Caco-2 (cell line): Measurements from ENCODE around the gene GRK1. TPM values are rescaled to one million over a fixed set of nuclear protein-coding genes. Genes with fewer than 3 reads are reported as not detected.

Source experiments
- BruUV-seq: library from RNA; stranded (reverse); fragments of 400-500 nt; replicated peaks from 2 replicates; lab custom pipeline; 2021; lab: Mats Ljungman, UMichigan
- CTCF ChIA-PET: fragments of 300-600 bp; sonication (Branson Sonifier 250); formaldehyde crosslinking; loops from one replicate; lab custom pipeline; 2022; ENCODE audit warnings: antibody characterized with exemption; lab: Charles Lee
- POLR2A ChIA-PET: fragments of 300-600 bp; sonication (Branson Sonifier 250); formaldehyde crosslinking; loops from one replicate; lab custom pipeline; 2022; ENCODE audit warnings: antibody characterized with exemption; lab: Charles Lee
- DNase-seq, 2 experiments: peaks; one replicate each; pipeline versions ENCODE4 v3.0.0 to v3.0.0-alpha.2; 2020 to 2022
- H3K27me3 ChIP-seq: replicated peaks from 2 replicates; pipeline ENCODE4 v1.6.0; 2011; ENCODE audit warnings: low read length; ENCODE audit not compliant: control insufficient read depth, insufficient read depth
- H3K36me3 ChIP-seq: 2 replicates; pipeline ENCODE4 v1.5.1; 2011; ENCODE audit warnings: low read length; ENCODE audit not compliant: control insufficient read depth, insufficient read depth
- H3K4me1 ChIP-seq: fragments of 250-450 bp; sonication (Bioruptor Pico); 2 replicates; pipeline ENCODE4 v1.5.1; 2020; ENCODE audit warnings: mild to moderate bottlenecking
- H3K4me3 ChIP-seq: 2 replicates; pipeline ENCODE4 v1.5.1; 2011; ENCODE audit warnings: low read depth, mild to moderate bottlenecking, control low read depth, low read length
- H3K9me3 ChIP-seq: fragments of 250-450 bp; sonication (Bioruptor Pico); 2 replicates; pipeline ENCODE4 v1.5.1; 2020; ENCODE audit warnings: mild to moderate bottlenecking, moderate library complexity
- H3K27ac Mint-ChIP-seq: one replicate; pipeline ENCODE4 v1.8.0; 2022; ENCODE audit warnings: mixed read lengths; ENCODE audit not compliant: unreplicated experiment
- H3K27me3 Mint-ChIP-seq: one replicate; pipeline ENCODE4 v1.8.0; 2022; ENCODE audit warnings: mixed read lengths; ENCODE audit not compliant: insufficient read depth, unreplicated experiment
- H3K36me3 Mint-ChIP-seq: one replicate; pipeline ENCODE4 v1.8.0; 2022; ENCODE audit warnings: mild to moderate bottlenecking, mixed read lengths; ENCODE audit not compliant: insufficient read depth, unreplicated experiment
- H3K4me1 Mint-ChIP-seq: one replicate; pipeline ENCODE4 v1.8.0; 2022; ENCODE audit warnings: low read depth, mixed read lengths; ENCODE audit not compliant: unreplicated experiment
- H3K4me3 Mint-ChIP-seq: one replicate; pipeline ENCODE4 v1.8.0; 2022; ENCODE audit warnings: mild to moderate bottlenecking, moderate library complexity, mixed read lengths; ENCODE audit not compliant: unreplicated experiment
- H3K9me3 Mint-ChIP-seq: one replicate; pipeline ENCODE4 v1.8.0; 2022; ENCODE audit warnings: mixed read lengths; ENCODE audit not compliant: unreplicated experiment
- intact Hi-C: fragments of 100-400 bp; cut with micrococcal nuclease; formaldehyde crosslinking; loops from one replicate; pipeline ENCODE4 v1.10.0; 2022; ENCODE audit not compliant: unreplicated experiment
- total RNA-seq: library from RNA; stranded (reverse); gene quantifications from 2 replicates; pipeline ENCODE4 v1.2.3, GENCODE V29; 2022
- TF ChIP-seq, protein P1 (sequence below), 2 experiments: fragments of 200-600 bp in 1 of 2; IDR thresholded peaks; 1 replicate in 1 of 2; 2 replicates in 1 of 2; pipeline versions ENCODE4 v1.5.1 to v1.8.0; 2011 to 2022; ENCODE audit warnings: antibody characterized with exemption in 1 of 2, control low read depth in 1 of 2, inconsistent platforms in 1 of 2, low read depth in 1 of 2, low read length in 1 of 2, mild to moderate bottlenecking in 1 of 2, moderate library complexity in 1 of 2; ENCODE audit not compliant: insufficient read depth in 1 of 2, severe bottlenecking in 1 of 2, unreplicated experiment in 1 of 2

The GRK1 gene
- total RNA-seq, 1 experiment from 2014 or later: not detected

DNA sequence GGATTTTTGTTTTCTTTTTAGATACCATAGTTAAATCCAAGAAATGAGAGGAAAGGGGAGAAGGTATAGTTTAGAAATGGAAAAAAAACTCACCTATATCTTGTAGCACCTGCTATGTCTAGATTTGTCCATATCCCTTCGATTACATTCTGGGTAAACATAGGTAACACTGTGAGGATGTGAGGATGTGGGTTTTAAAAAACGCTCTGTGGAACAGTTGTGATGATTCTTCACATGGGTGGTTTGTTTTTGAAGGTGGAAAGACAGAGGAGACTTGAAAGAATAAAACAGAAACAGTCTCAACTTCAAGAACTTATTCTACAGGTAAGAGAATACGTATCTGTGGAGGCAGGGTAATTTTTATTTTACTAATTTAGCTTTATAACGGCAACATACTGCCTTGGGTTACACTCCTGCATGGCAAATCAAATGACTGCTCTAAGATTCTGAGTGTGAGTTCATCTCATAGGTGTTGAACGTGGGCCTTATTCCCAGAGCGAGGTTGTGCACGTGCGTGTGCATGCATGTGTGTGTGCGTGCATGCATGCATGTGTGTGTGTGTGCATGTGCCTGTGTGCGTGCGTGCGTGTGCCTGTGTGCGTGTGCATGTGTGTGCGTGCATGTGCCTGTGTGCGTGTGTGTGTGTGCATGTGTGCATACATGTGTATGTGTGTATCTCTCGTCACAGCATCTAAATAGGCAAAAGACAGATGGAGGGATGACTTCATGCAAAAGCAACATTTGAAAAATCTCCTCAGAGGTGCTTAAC lies 32.6 kb upstream of the GRK1 start:
- Mint-ChIP-seq H3K27me3 (no peaks in the 10 kb centered on the region), H3K4me3 (no peak overlapping the region), H3K36me3 (peaks cover 86% of the 10 kb centered on the region), H3K4me1 (no peaks in the 10 kb centered on the region), H3K9me3 (no peaks in the 10 kb centered on the region), H3K27ac (no peak overlapping the region)
- Histone ChIP-seq H3K4me1 (no peaks in the 10 kb centered on the region), H3K27me3 (no peaks in the 10 kb centered on the region), H3K9me3 (no peaks in the 10 kb centered on the region), H3K4me3 (no peak overlapping the region), H3K36me3 (peaks cover 1% of the 10 kb centered on the region)
- intact Hi-C loops: no loop called here
- no peak for DNase-seq
- BruUV-seq: no TSS peak
- TF ChIP-seq, protein P1, sequence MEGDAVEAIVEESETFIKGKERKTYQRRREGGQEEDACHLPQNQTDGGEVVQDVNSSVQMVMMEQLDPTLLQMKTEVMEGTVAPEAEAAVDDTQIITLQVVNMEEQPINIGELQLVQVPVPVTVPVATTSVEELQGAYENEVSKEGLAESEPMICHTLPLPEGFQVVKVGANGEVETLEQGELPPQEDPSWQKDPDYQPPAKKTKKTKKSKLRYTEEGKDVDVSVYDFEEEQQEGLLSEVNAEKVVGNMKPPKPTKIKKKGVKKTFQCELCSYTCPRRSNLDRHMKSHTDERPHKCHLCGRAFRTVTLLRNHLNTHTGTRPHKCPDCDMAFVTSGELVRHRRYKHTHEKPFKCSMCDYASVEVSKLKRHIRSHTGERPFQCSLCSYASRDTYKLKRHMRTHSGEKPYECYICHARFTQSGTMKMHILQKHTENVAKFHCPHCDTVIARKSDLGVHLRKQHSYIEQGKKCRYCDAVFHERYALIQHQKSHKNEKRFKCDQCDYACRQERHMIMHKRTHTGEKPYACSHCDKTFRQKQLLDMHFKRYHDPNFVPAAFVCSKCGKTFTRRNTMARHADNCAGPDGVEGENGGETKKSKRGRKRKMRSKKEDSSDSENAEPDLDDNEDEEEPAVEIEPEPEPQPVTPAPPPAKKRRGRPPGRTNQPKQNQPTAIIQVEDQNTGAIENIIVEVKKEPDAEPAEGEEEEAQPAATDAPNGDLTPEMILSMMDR (IDR thresholded peaks at IDR 0.05; ENCODE audit: insufficient read depth in 1 of 2, low read depth in 1 of 2, low read length in 1 of 2, severe bottlenecking in 1 of 2, unreplicated experiment in 1 of 2): no peak
- ChIA-PET POLR2A (no interaction called here), CTCF (no interaction called here)

DNA sequence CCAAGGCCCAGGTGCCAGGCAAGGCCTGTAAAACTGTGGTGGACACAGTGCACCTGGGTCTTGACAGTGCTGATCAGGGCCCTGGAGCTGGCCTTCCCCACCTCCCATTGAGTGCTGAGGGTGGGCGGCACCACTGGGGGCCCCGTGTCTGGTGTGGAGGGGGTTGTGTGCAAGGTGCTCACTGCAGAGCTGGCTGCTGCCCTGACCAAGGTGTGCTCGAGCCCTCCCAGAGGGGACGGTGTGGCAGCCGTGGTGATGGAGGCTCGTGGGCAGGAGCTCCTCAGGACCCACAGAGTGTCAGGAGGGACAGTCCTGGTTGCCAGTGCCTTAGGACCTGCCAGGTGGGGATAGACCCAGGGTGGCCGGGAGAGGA lies 32.0 kb upstream of the GRK1 start:
- POLR2A ChIA-PET: no interaction called here
- H3K36me3 ChIP-seq: peaks cover 1% of the 10 kb centered on the region
- no peaks in the 10 kb centered on the region for H3K4me1 ChIP-seq

DNA sequence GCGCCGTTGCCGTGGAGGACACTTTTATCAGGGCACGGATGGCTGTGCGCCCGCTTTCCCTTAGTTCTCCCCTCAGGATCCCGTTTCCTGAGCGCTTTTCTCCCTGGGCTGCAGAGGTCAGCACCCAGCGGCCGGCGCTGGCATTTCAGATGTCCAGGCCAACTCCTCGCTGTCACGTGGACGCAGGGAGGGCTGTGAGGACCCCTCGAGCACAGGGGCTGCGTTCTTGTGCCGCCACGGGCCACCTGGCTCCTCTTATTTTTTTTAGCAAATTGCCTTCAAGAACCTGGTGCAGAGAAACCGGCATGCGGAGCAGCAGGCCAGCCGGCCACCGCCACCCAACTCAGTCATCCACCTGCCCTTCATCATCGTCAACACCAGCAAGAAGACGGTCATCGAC lies 31.3 kb upstream of the GRK1 start:
- Histone ChIP-seq H3K9me3 (no peaks in the 10 kb centered on the region), H3K4me3 (no peak overlapping the region), H3K36me3 (peaks cover 1% of the 10 kb centered on the region), H3K4me1 (no peaks in the 10 kb centered on the region), H3K27me3 (no peaks in the 10 kb centered on the region)
- CTCF ChIA-PET: no interaction called here
- Mint-ChIP-seq H3K4me3 (no peak overlapping the region), H3K36me3 (peaks cover 90% of the 10 kb centered on the region), H3K9me3 (no peaks in the 10 kb centered on the region), H3K4me1 (no peaks in the 10 kb centered on the region), H3K27ac (no peak overlapping the region), H3K27me3 (no peaks in the 10 kb centered on the region)
- no TSS peak for BruUV-seq
- no peak for DNase-seq
- intact Hi-C loops: no loop called here
- POLR2A ChIA-PET: no interaction called here
- TF ChIP-seq, protein P1 (IDR thresholded peaks at IDR 0.05; ENCODE audit: insufficient read depth in 1 of 2, low read depth in 1 of 2, low read length in 1 of 2, severe bottlenecking in 1 of 2, unreplicated experiment in 1 of 2): no peak

More for the DNA sequence above, 32.0 kb upstream of the GRK1 start:
- Mint-ChIP-seq H3K27me3 (no peaks in the 10 kb centered on the region), H3K9me3 (no peaks in the 10 kb centered on the region), H3K4me3 (no peak overlapping the region), H3K4me1 (no peaks in the 10 kb centered on the region), H3K27ac (no peak overlapping the region), H3K36me3 (peaks cover 87% of the 10 kb centered on the region)
- Histone ChIP-seq H3K4me3 (no peak overlapping the region), H3K9me3 (no peaks in the 10 kb centered on the region), H3K27me3 (no peaks in the 10 kb centered on the region)
- intact Hi-C loops: no loop called here
- BruUV-seq: no TSS peak
- DNase-seq: peak in 1 of 2 experiments; percentile 26
- CTCF ChIA-PET: no interaction called here
- TF ChIP-seq, protein P1 (IDR thresholded peaks at IDR 0.05; ENCODE audit: insufficient read depth in 1 of 2, low read depth in 1 of 2, low read length in 1 of 2, severe bottlenecking in 1 of 2, unreplicated experiment in 1 of 2): no peak
